CD4-positive, alpha-beta T cell treated with Interleukin-6 for 4 hours (primary cell): Measurements from ENCODE around the gene POLG2.
"Not testable (repeated sequence)": the region's sequence is repeated elsewhere in the genome, so short reads cannot be mapped to it uniquely, and the experiment has no call there.

Source experiments
- DNase-seq: peaks from one replicate; pipeline ENCODE4 v3.0.0-alpha.2; 2020; ENCODE audit warnings: mixed read lengths

POLG2 gene

DNA sequence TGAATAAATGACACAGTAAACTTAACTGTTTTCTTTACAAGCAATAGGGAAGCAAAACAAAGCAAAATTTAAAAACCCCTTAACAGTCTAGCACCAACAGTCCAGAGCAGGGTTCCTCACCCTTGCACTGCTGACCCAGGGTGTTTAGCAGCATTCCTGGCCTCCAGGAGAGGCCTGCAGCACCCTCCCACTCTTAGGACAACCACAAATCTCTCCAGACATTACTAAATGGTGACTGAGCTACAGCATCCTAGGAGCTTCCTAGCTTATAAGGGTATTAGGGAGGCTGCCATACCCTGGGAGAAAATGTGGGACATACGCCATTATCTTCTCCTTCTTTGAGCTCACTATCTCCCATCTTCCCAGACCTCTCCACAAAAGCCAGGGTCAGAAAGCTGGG lies 15.9 kb downstream of the POLG2 start:
- no peak for DNase-seq

DNA sequence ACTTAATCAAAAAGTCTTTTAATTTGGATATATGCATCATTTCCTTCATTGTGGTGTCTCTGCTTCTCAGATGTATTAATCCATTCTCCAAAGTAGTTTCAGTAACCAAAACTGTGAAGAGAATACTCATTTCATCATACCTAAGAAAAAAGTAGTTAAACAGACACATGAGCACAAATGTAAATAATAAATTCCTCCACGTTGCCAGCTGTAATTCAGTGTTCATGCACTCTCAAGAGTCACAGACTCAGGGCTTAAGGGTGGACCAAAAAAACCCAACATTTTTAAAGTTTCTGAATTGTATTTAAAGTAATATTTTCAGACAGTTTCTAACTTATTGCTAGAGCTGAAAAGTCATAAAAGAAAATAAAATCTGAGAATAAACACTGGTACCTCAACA lies 19.0 kb downstream of the POLG2 start:
- DNase-seq, result no peak

DNA sequence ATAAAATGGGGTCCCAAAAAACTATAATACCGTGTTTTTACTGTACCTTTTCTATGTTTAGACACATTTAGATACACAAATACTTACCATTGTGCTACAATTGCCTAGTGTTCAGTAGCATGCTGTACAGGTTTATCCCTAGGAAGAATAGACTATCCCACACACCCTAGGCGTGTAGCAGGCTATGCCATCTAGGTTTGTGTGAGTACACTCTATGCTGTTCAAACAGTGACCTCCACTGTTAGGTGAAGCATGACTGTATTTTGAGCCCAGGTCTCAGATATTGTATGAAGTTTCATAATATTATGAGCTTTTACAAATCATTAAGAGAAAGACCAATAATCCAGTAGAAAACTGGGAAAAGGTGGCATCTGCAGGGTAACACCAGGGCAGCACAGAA lies 24.3 kb downstream of the POLG2 start:
- no peak for DNase-seq

DNA sequence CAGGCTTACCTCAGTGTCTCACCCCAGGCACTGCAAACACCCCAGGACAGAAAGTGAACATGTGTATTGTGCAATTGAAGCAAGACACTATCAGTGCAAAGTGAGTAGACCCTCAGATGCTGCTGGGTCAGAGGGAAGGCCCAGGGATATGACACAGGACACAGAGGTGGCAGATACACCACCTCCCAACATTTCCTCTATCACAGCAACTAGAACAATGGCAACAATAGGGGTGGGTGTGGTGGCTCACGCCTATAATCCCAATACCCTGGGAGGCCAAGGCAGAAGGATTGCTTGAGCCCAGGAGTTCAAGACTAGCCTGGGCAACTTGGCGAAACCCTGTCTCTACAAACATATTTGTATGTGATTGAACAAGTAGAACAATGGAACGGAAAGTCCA lies 25.4 kb downstream of the POLG2 start:
- no peak for DNase-seq

DNA sequence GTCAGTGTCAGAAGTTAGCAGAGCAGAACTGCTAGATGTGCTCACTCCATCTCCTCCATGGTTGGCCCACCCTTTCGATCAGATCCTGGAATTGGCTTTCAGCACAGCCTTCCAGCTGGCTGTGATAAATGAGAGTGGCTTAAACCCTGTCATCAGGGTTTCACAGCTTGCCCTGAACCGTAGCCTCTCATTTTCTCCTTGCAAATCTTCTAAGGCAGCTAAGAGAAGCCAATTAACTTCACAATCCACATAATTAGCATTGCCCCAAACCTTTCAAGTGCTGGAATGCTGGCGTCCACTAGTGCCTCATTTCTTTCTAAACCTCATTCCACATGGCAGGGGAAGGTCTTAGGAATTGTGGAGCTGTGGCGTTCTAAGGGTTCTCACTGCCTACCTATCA lies 26.2 kb downstream of the POLG2 start:
- no peak for DNase-seq

DNA sequence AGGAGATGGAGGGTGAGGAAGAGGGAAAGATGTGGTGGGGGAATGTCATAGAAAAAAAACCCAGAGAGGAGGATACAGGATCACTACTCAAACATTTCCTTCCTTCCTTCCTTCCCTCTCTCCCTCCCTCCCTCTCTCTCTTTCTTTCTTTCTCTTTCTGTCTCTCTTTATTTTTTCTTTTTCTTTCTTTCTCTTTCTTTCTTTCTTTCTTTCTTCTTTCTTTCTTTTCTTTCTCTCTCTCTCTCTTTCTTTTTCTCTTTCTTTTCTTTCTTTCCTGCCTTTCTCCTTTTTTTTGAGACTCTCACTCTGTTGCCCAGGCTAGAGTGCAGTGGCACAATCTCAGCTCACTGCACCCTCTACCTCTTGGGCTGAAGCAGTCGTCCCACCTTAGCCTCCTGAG lies 30.0 kb downstream of the POLG2 start:
- not testable (repeated sequence) for DNase-seq

DNA sequence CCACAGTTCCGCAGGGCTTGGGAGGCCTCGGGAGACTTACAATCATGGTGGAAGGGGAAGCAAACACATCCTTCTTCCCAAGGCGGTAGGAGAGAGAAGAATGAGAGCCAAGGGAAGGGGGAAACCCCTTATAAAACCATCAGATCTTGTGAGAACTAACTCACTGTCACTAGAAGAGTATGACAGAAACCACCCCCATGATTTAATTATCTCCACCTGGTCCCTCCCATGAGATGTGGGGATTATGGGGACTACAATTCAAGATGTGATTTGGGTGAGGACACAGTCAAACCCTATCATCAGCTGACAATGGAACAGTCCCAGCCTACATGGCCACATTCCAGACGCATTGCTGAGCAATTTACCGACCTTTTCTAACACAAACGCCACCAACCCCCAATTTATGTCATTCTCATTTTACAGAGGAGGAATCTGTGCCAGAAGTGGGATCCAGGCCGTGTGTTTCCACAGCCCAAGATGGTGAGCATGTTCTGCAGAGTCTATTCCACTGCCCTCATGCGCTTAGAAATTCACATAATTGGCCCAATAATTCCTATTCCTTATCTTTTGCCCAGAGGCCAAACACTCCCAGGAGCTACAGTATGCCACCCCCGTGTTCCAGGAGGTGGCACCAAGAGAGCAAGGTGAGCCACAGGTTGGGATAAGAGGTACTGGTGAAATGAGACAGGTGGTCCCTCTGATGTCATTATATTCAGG lies 30.7 kb downstream of the POLG2 start:
- no peak for DNase-seq

DNA sequence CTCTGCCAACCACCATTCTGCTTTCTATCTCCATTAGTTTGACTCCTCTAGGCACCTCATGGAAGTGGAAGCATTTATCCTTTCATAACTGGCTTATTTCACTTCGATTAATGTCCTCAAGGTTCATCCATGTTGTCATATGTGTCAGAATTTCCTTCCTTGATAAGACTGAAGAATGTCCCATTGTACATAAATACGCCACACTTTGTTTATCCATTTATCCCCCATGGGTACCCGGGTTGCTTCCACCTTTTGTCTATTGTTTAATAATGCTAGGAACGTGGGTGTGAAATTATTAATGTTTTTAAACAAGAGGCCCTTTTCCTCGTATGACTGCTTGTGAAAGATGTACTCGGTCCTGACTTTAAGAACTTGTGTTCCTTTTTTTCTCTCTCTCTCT lies 35.1 kb downstream of the POLG2 start:
- DNase-seq, result no peak

DNA sequence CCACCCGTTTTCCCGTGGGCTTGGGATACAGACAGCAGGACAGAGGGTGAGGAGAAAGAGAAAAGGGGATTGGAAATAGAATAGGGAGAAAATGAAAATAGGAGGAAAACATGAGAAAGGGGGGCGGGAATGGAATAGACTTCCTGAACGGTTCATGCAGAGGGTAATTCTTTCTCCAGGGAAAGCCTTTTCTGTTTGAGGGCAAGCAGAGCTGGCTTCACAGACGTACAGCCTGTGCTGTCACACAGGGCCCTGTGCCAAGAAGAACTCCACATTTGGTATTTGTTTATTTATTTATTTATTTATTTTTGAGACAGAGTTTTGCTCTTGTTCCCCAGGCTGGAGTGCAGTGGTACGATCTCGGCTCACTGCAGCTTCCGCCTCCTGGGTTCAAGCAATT lies 35.9 kb downstream of the POLG2 start:
- DNase-seq, result no peak

DNA sequence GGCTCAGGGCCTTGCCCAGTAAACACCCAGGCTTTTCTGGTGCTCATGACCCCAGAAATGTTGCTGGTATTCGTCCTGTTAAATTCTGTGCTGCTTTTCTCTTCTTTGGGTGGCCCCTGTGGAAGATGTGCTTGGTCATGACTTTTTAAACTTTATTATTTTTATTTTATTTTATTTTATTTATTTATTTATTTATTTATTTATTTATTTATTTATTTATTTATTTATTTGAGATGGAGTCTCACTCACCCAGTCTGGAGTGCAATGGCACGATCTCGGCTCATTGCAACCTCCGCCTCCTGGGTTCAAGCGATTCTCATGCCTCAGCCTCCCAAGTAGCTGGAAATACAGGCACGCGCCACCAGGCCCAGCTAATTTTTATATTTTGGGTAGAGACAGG lies 37.0 kb downstream of the POLG2 start:
- not testable (repeated sequence) for DNase-seq

DNA sequence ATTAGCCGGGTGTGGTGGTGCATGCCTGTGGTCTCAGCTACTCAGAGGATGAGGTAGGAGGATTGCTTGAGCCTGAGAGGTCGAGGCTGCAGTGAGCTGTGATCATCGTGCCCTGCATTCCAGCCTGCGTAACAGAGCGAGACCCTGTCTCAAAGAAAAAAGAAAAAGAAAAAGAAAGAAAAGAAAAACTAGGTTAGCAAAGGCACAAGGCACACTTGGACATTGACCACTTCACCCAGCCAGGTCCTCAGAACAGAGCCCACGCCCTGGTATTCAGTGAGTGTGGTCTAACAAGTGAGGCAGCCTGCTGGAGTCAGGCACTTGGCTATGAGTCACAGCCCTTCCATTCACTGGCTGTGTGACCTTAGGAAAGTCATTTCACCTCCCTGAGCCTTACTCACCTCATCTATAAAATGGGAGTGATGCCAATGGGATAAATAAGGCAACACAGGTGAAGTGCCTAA lies 37.5 kb downstream of the POLG2 start:
- no peak for DNase-seq

DNA sequence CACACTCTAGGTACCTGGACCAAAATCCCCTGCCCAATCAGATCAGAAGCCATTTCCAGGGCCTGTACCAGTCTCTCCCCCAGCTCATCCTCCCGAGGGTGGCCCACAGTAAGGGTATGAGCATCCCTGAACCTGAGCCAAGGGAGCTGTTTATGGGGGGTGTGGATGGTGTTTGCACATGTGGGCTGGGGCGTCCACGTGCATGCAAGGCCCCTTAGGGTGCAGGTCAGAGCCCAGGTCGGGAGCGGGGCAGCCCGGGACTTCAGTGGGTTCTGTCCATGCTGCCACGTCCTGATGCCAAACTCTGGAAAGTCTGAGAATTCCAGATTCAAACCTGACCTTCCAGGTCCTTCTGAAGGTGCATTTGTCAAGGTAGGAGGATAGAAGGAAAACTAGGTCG lies 38.1 kb downstream of the POLG2 start:
- DNase-seq, result no peak

DNA sequence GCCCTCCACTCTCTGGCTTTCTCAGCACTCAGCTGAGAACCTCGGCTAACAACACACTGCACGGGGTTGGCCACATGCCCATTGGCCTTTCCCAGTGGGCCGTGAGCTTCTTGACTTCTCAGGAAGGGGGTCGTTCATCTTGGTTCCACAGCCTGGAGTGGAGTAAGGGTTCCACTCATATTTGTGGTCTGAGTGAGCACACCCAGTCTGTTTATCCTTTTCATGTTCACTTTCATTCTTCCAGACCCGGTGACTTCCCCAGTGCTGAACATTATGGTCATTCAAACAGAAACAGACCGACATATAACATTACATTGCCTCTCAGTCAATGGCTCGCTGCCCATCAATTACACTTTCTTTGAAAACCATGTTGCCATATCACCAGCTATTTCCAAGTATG lies 39.7 kb downstream of the POLG2 start:
- no peak for DNase-seq

DNA sequence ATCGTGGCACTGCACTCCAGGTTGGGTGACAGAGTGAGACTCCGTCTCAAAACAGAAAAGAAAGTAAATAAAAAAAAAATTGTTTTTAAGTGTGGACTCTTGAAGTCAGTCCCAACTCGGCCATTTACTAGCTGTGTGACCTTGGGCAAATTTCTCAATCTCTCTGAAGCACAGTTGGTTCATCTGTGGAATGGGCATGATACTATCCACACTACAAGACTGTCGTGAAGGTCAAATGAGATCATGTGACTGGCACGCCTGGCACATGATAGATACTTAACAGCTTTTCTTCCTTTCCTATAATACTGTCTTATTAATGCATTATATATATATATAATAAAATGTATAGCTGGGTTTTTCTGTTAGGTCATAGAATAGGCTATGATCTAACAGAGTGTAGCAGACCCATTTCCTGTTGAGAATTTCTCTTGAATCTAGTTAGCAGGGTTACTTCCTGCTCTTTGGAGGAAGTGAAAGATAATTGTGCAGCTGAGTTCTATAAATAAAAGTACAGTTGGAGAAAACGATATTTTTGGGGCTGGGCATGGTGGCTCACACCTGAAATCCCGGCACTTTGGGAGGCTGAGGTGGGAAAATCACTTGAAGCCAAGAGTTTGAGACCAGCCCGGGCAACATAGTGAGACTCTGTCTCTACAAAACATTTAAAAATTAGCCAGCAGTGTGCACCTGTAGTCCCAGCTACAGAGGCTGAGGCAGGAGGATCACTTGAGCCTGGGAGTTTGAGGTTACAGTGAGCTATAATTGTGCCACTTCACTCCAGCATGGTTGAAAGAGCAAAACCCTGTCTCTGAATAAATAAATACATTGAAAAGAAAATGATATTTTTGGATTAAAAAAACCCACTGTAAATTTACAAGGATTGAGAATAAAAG lies 40.6 kb downstream of the POLG2 start:
- no peak for DNase-seq

DNA sequence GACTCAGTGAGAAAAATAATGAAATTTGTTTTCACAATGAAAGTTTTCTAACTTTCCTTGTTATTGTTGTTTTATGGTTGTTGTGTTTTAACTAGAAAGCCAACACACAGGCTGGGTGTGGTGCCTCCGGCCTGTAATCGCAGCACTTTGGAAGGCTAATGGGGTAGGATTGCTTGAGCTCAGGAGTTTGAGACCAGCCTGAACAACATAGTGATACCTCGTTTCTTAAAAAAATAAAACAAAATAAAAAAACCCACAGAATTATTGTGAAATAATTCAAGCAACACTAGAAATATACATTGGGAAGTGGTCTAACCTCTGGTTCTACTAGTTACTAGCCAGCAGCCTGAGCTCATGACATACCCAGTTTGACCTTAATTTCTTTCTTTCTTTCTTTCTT lies 47.3 kb downstream of the POLG2 start:
- DNase-seq, result no peak

DNA sequence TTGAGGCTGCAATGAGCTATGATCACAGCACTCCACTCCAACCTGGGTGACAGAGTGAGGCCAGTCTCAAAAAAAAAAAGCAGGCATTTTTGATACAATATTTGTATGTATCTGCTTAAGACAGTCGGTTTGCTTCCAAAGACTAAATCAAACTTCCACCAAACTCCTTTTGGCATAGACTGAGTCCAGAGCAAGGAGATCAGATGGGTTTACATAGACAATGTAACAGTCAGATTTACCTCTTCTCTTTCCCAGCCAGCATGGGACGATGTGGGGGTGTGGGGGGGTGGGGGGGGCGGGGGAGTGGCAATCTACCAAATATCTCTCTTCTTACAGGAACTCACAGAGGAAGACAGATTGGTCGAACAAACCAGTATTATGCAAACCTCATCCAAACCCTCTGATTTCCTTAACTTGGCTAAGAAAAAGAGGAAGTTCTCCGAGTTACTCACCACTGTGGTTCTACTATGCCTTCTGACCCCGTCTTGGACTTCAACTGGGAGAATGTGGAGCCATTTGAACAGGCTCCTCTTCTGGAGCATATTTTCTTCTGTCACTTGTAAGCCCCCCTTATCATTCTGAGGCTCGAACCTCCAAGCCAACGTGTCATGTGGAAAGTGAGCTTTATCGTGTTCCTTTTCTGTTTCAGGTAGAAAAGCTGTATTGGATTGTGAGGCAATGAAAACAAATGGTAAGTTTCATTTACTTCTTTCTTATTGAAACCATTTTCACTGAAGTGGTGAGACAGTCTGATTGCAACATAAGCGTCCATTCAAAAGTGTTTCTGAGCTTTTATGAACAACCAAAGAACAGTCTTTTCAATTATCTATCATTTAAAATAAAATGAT lies 48.0 kb downstream of the POLG2 start, which contains the start of gene MILR1:
MILR1 (plus strand) TSS at position 451 of the 848 bp plus-strand sequence; CDS start at position 505, 54 bp downstream.
- DNase-seq, result peak; percentile 26

DNA sequence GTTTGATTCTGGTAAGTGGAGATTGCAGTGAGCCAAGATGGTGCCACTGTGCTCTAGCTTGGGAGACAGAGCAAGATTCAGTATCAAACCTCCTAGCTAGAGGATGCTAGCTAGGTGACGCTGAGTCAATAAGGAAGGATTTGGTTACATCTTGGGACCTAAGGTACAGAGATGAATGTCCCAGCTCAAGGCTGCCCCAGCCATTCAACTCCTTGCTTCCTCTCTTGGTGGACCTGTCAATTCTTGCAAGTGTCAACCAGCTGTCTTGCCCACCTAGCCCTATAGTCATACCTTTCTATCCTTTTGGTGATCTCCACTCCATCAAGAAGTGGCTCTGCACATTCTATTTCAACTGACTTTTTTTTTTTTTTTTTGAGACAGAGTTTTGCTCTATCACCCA lies 49.3 kb downstream of the POLG2 start:
- DNase-seq, result no peak

DNA sequence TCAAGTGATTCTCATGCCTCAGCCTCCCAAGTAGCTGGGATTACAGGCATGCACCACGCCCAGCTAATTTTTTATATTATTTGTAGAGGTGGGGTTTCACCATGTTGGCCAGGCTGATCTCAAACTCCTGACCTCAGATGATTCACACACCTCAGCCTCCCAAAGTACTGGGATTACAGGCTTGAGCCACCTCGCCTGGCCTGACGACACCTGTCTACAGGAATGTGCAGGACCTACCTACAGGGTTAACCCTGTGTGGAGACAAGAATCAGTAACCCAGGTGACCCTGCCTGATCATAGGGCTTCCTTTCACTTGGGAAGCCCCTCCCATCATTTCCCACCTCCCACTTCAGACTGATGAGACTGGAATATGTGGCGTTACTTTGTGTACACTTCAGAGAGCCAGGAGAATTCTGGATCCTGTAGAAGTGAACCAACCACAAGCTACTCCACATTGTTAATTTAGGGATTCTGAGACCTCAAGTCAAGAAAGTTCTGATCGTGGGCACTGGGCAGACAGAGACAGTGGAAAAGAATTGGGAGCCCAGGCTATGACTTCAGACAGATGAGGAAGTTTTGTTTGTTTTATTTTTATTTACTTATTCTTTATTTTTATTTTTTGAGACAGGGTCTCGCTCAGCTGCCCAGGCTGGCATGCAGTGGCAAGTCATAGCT lies 53.6 kb downstream of the POLG2 start:
- no peak for DNase-seq

DNA sequence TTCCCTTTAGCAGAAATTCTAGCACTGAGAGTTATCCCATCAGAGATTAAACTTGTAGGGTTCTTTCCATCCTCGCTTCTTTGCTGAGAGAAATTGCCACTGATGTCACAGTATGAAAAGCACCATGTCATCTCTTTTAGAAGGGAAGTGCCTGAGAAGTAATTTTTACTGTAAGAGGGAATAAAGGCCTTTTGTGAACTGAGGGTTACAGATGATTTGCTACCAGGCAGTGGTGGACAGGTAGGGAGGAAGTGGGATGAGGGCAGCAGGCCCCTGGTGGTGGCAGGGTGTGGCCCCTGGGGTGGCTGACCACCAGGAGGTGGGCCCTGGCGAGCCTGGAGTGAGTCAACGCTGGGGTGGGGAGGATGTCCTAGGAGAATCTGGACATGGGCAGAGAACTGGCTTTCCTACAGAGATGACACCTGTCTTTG lies 54.3 kb downstream of the POLG2 start:
- DNase-seq, result no peak

DNA sequence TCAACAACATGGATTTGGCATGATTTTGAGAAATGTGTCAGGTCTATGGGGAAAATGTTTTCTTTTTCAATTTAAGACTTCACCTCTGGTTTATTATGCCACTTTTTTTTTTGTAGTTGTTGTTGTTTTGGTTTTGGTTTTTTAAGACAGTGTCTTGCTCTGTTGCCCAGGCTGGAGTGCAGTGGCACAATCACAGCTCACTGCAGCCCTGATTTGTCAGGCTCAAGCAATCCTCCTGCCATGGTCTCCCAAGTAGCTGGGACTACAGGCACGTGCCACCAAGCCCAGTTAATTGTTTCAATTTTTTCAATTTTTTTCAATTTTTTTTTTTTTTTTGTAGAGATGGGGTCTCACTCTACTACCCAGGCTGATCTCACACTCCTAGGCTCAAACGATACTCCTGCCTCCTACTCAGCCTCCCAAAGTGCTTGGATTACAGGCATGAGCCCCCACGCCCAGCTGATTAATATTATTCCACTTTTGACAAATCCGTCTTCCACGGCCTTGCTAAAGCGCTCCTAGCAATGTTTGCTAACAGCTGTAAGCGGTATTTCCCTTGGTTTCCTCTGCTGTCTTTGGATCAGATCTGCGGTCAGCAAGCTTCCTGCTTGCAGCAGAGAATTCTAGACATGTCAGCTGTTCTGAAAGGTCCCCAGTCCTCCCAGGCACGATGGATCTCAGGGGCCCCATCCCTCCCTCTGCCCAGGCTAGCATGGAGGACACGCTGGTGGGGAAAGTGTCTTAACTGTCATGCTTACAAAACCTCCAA lies 54.9 kb downstream of the POLG2 start:
- peak; percentile 47 for DNase-seq

DNA sequence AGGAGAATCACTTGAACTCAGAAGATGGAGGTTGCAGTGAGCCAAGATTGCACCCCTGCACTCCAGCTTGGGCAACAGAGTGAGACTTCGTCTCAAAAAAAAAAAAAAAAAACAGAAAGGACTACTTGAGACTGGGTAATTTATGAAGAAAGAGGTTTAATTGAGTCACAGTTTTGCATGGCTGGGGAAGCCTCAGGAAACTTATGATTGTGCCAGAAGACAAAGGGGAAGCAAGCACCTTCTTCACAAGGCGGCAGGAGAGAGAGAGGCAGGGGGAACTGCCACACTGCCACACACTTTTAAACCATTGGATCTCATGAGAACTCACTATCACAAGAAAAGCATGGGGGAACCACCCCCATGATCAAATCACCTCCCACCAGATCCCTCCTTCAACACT lies 56.9 kb downstream of the POLG2 start:
- DNase-seq, result no peak

DNA sequence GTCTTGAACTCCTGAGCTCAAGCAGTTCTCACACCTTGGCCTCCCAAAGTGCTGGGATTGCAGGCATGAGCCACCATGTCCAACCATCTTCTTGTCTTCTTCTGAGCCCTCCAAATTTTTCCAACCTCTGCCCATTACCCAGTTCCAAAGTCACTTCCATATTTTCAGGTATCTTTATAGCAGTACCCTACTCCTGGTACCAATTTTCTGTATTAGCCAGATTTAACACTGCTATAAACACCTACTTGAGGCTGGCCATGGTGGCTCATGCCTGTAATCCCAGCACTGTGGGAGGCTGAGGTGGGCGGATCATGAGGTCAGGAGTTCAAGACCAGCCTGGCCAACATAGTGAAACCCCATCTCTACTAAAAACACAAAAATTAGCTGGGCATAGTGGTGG lies 57.3 kb downstream of the POLG2 start:
- DNase-seq, result not testable (repeated sequence)
